ENCODE data around the gene GASK1B. TPM values are rescaled to one million over a fixed set of nuclear protein-coding genes. Genes with fewer than 3 reads are reported as not detected.

GASK1B gene
- total and polyA plus RNA-seq, 3 donors from 2014 or later = 19.3 to 24.0 (median 19.8) TPM

DNA sequence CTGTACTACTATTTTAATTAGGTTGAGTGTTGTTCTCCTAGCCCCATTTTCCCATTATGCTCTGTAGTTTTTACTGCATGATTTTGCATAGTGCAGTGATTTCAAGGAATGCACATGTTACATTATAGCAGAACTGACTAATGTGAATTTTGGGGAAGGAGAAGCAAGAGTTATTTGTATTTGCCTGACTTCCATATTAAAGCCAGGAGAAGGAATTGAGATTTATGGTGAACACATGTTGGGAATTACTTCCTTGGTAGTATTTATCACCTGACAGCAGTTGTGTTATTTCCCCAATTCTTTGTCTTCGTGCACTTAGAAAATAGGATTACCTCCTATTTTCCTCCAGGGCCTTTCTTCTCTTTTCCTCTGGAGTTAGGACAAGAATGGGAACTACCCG is 40.6 kb upstream of the GASK1B start:
- no peak for DNase-seq
- TF ChIP-seq, protein P1, sequence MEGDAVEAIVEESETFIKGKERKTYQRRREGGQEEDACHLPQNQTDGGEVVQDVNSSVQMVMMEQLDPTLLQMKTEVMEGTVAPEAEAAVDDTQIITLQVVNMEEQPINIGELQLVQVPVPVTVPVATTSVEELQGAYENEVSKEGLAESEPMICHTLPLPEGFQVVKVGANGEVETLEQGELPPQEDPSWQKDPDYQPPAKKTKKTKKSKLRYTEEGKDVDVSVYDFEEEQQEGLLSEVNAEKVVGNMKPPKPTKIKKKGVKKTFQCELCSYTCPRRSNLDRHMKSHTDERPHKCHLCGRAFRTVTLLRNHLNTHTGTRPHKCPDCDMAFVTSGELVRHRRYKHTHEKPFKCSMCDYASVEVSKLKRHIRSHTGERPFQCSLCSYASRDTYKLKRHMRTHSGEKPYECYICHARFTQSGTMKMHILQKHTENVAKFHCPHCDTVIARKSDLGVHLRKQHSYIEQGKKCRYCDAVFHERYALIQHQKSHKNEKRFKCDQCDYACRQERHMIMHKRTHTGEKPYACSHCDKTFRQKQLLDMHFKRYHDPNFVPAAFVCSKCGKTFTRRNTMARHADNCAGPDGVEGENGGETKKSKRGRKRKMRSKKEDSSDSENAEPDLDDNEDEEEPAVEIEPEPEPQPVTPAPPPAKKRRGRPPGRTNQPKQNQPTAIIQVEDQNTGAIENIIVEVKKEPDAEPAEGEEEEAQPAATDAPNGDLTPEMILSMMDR (IDR thresholded peaks at IDR 0.05) = no peak
- TF ChIP-seq POLR2A (IDR thresholded peaks at IDR 0.05) = no peak
- 92 to 96% methylated on average over 2 of the region's 2 CpGs for WGBS, 2 donors
- Histone ChIP-seq H3K36me3 (ENCODE audit: low read depth, missing control alignments) (no peaks in the 10 kb centered on the region), H3K4me1 (peaks cover 7% of the 10 kb centered on the region), H3K27me3 (no peaks in the 10 kb centered on the region), H3K4me3 (no peak overlapping the region), H3K9me3 (no peaks in the 10 kb centered on the region), H3K27ac (no peak overlapping the region)
- intact Hi-C loops (cut with DNase I; ENCODE audit: low total_unique reads) = no loop called here

DNA sequence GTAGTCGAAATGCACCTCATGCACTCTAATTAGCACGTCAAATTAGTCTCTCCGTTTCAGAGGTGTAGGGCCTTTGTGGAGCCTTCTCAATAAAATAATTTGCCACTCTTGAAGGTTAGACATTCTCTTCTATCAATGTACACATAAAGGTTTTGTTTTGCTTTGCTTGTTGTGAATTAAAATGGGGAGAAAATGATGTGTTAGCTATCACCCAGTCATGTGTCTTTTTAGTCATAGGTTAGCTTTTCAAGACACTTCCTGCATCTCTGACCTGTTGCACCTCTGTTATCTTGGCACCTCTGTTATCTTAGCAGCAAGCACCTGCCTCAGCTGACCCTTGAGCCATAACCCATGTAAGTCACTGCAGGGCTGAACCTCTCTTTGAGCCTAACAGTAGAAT is 38.4 kb upstream of the GASK1B start:
- Histone ChIP-seq H3K36me3 (ENCODE audit: low read depth, missing control alignments) (no peaks in the 10 kb centered on the region), H3K9me3 (no peaks in the 10 kb centered on the region), H3K27ac (no peak overlapping the region), H3K4me3 (peak overlapping the region in 1 of 2 donors; percentile 44), H3K4me1 (peaks cover 7% of the 10 kb centered on the region), H3K27me3 (no peaks in the 10 kb centered on the region)
- TF ChIP-seq POLR2A (IDR thresholded peaks at IDR 0.05) = no peak
- TF ChIP-seq, protein P1 (IDR thresholded peaks at IDR 0.05) = no peak
- no peak for DNase-seq
- intact Hi-C loops (cut with DNase I; ENCODE audit: low total_unique reads) = no loop called here
- WGBS, 2 donors = 21 to 22% methylated on average over 3 of the region's 3 CpGs

DNA sequence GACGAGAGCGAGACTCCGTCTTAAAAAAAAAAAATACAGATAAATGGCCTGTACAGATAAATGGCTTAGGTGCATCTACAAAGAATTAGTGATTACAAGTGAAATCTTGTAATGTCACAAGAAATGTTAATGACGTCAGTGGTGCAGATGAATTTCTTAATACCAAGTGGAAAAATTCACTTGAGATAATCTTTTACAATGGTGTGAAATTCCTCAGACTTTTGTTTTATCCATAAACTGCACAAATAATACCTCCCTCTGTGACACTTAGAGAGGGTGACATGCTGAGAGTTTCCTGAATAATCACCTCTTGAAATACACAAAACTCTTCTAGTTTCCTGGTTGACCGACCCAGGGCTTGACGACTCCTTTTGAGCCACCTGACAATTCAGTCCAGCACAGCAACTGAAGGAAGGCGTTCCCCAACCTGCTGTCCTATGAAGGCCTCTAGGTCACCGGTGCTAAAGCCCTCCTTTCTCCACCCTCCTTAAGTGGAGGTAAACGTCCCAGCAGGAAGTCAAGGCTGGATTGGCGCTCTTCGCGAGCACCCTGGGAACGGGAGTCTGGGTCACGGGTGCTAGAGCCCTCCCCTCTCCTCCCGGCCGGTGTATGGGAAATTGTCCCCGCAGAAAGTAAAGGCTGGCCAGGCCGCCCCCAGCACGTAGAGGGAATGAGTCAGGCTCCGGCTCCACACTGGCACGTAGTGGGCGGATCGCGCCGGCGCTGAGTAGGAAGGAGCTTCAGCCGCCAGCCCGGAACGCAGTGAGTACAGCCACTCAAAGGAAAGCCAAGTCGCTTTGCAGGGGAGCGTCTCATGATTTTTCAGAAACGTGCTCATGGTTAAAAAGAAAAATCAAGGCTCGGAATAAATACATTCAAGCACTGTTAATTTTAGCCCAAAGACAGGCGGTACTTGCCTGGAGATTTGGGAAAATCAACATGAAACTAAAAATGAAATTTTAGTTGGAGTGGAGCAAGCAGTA is 37.3 kb upstream of the GASK1B start, which contains the start of gene TMEM144:
Gene TMEM144 (plus strand): TSS at position 662 of the 983 bp plus-strand sequence. CDS start 2,182 bp downstream, outside the sequence.
- H3K4me3 ChIP-seq = peak within 1 kb of the TSS; percentile 36 to 44
- H3K36me3 ChIP-seq (ENCODE audit: low read depth, missing control alignments) = no peaks in the 10 kb centered on the region
- peak; percentile 94 for DNase-seq
- TF ChIP-seq, protein P1 (IDR thresholded peaks at IDR 0.05) = no peak
- no peak for TF ChIP-seq POLR2A (IDR thresholded peaks at IDR 0.05)
- 8 to 9% methylated on average over 32 to 34 of the region's 34 CpGs for WGBS, 2 donors
- peaks cover 7% of the 10 kb centered on the region for H3K4me1 ChIP-seq
- no peaks in the 10 kb centered on the region for H3K27me3 ChIP-seq
- intact Hi-C loops (cut with DNase I; ENCODE audit: low total_unique reads) = no loop called here
- H3K9me3 ChIP-seq = no peaks in the 10 kb centered on the region
- H3K27ac ChIP-seq = peak within 1 kb of the TSS; percentile 52 to 97

DNA sequence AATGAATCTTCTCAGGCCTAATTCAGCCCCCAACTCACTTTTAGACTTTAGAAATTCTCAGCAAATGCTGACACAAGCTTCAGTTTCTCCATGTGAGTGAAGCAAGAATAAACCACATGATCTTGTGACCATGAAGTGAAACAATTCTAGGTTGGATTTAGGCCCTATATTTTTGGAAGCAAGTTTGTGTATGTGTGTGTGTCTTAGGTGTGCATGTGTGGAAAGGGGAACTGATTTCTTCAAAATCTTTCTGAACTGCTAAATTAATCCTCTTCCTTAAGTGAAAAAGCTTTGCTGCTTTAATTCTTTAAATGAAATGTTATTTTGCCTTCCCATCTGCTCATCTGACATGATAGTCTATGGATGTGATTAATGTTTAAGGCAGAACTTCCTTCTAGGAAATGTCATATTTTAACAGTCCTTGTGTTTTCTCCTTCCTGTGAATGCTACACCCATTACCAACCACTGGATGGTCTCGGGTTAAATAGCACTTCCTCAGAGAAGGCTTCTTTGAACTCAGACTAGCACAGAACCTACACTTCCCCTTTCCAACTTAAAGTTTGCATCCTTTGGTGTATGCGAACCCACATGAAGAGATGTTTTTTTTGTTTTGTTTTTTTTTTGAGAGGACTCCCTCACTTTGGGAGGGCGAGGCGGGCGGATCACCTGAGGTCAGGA is 36.3 kb upstream of the GASK1B start:
- TF ChIP-seq, protein P1 (IDR thresholded peaks at IDR 0.05) = no peak
- no peak for TF ChIP-seq POLR2A (IDR thresholded peaks at IDR 0.05)
- WGBS, 2 donors = 82 to 84% methylated on average over 5 of the region's 5 CpGs
- intact Hi-C loops (cut with DNase I; ENCODE audit: low total_unique reads) = no loop called here
- H3K4me1 ChIP-seq = peaks cover 7% of the 10 kb centered on the region
- DNase-seq = no peak
- H3K36me3 ChIP-seq (ENCODE audit: low read depth, missing control alignments) = no peaks in the 10 kb centered on the region
- no peaks in the 10 kb centered on the region for H3K27me3 ChIP-seq
- H3K9me3 ChIP-seq = no peaks in the 10 kb centered on the region
- H3K27ac ChIP-seq = peak overlapping the region in 1 of 2 donors; percentile 97
- H3K4me3 ChIP-seq = no peak overlapping the region

All from testis (tissue), 3 donors.